ENCODE measurements around the gene TNFRSF1B. TPM values are rescaled to one million over a fixed set of nuclear protein-coding genes. Genes with fewer than 3 reads are reported as not detected.

Gene TNFRSF1B
- total RNA-seq, 1 experiment from 2014 or later, result 3.5 TPM

- POLR2A ChIA-PET, result no interaction called here
- H3K9me3 Mint-ChIP-seq (ENCODE audit: unreplicated experiment), result no peaks in the 10 kb centered on the region
- TF ChIP-seq CTCF (IDR thresholded peaks at IDR 0.05; ENCODE audit: insufficient read depth in 1 of 2, low read depth in 1 of 2, low read length in 1 of 2, severe bottlenecking in 1 of 2, unreplicated experiment in 1 of 2), result no peak
- no peak overlapping the region for H3K4me3 Mint-ChIP-seq (ENCODE audit: unreplicated experiment)
- no peak for DNase-seq
- BruUV-seq (replicated peaks), result no TSS peak
- Histone ChIP-seq H3K4me3 (ENCODE audit: low read depth, low read length) (no peak overlapping the region), H3K36me3 (ENCODE audit: control insufficient read depth, insufficient read depth, low read length) (no peaks in the 10 kb centered on the region), H3K4me1 (no peaks in the 10 kb centered on the region), H3K27me3 (replicated peaks; ENCODE audit: control insufficient read depth, insufficient read depth, low read length) (no peaks in the 10 kb centered on the region), H3K9me3 (no peaks in the 10 kb centered on the region)
- no peak overlapping the region for H3K27ac Mint-ChIP-seq (ENCODE audit: unreplicated experiment)
- peaks cover 5% of the 10 kb centered on the region for H3K4me1 Mint-ChIP-seq (ENCODE audit: low read depth, unreplicated experiment)
- CTCF ChIA-PET, result no interaction called here
- intact Hi-C loops (cut with micrococcal nuclease; ENCODE audit: unreplicated experiment), result no loop called here
- H3K36me3 Mint-ChIP-seq (ENCODE audit: insufficient read depth, unreplicated experiment), result no peaks in the 10 kb centered on the region
- H3K27me3 Mint-ChIP-seq (ENCODE audit: insufficient read depth, unreplicated experiment), result peaks cover 2% of the 10 kb centered on the region
These were observed 5.5 kb downstream of the TNFRSF1B start for GRCh38 chr1:12172042-12172851.

GRCh38 chr1:12173041-12173509, 6.3 kb downstream of the TNFRSF1B start:
- H3K36me3 ChIP-seq (ENCODE audit: control insufficient read depth, insufficient read depth, low read length), result no peaks in the 10 kb centered on the region
- no TSS peak for BruUV-seq (replicated peaks)
- no peaks in the 10 kb centered on the region for H3K36me3 Mint-ChIP-seq (ENCODE audit: insufficient read depth, unreplicated experiment)

GRCh38 chr1:12173631-12174121, 6.9 kb downstream of the TNFRSF1B start:
- no TSS peak for BruUV-seq (replicated peaks)
- Histone ChIP-seq H3K4me3 (ENCODE audit: low read depth, low read length) (no peak overlapping the region), H3K36me3 (ENCODE audit: control insufficient read depth, insufficient read depth, low read length) (no peaks in the 10 kb centered on the region), H3K4me1 (no peaks in the 10 kb centered on the region), H3K9me3 (no peaks in the 10 kb centered on the region), H3K27me3 (replicated peaks; ENCODE audit: control insufficient read depth, insufficient read depth, low read length) (no peaks in the 10 kb centered on the region)
- no peaks in the 10 kb centered on the region for H3K36me3 Mint-ChIP-seq (ENCODE audit: insufficient read depth, unreplicated experiment)
- no peak overlapping the region for H3K4me3 Mint-ChIP-seq (ENCODE audit: unreplicated experiment)
- H3K9me3 Mint-ChIP-seq (ENCODE audit: unreplicated experiment), result no peaks in the 10 kb centered on the region
- intact Hi-C loops (cut with micrococcal nuclease; ENCODE audit: unreplicated experiment), result no loop called here
- H3K27ac Mint-ChIP-seq (ENCODE audit: unreplicated experiment), result no peak overlapping the region
- ChIA-PET POLR2A (no interaction called here), CTCF (no interaction called here)
- no peak for TF ChIP-seq CTCF (IDR thresholded peaks at IDR 0.05; ENCODE audit: insufficient read depth in 1 of 2, low read depth in 1 of 2, low read length in 1 of 2, severe bottlenecking in 1 of 2, unreplicated experiment in 1 of 2)
- H3K27me3 Mint-ChIP-seq (ENCODE audit: insufficient read depth, unreplicated experiment), result no peaks in the 10 kb centered on the region
- DNase-seq, result no peak
- H3K4me1 Mint-ChIP-seq (ENCODE audit: low read depth, unreplicated experiment), result no peaks in the 10 kb centered on the region

More at GRCh38 chr1:12173041-12173509, 6.3 kb downstream of the TNFRSF1B start:
- Histone ChIP-seq H3K27me3 (replicated peaks; ENCODE audit: control insufficient read depth, insufficient read depth, low read length) (no peaks in the 10 kb centered on the region), H3K4me3 (ENCODE audit: low read depth, low read length) (no peak overlapping the region), H3K4me1 (no peaks in the 10 kb centered on the region), H3K9me3 (no peaks in the 10 kb centered on the region)
- no peaks in the 10 kb centered on the region for H3K4me1 Mint-ChIP-seq (ENCODE audit: low read depth, unreplicated experiment)
- TF ChIP-seq CTCF (IDR thresholded peaks at IDR 0.05; ENCODE audit: insufficient read depth in 1 of 2, low read depth in 1 of 2, low read length in 1 of 2, severe bottlenecking in 1 of 2, unreplicated experiment in 1 of 2), result no peak
- H3K4me3 Mint-ChIP-seq (ENCODE audit: unreplicated experiment), result no peak overlapping the region
- H3K27ac Mint-ChIP-seq (ENCODE audit: unreplicated experiment), result no peak overlapping the region
- H3K27me3 Mint-ChIP-seq (ENCODE audit: insufficient read depth, unreplicated experiment), result peaks cover under 1% of the 10 kb centered on the region
- no peaks in the 10 kb centered on the region for H3K9me3 Mint-ChIP-seq (ENCODE audit: unreplicated experiment)
- no peak for DNase-seq
- ChIA-PET POLR2A (no interaction called here), CTCF (no interaction called here)
- intact Hi-C loops (cut with micrococcal nuclease; ENCODE audit: unreplicated experiment), result no loop called here

Data from Caco-2 (cell line).